ENCODE measurements around the gene GNB1L.

GRCh38 chr22:19784384-19785175, 70.1 kb downstream of the GNB1L start:
- TF ChIP-seq, protein P1, sequence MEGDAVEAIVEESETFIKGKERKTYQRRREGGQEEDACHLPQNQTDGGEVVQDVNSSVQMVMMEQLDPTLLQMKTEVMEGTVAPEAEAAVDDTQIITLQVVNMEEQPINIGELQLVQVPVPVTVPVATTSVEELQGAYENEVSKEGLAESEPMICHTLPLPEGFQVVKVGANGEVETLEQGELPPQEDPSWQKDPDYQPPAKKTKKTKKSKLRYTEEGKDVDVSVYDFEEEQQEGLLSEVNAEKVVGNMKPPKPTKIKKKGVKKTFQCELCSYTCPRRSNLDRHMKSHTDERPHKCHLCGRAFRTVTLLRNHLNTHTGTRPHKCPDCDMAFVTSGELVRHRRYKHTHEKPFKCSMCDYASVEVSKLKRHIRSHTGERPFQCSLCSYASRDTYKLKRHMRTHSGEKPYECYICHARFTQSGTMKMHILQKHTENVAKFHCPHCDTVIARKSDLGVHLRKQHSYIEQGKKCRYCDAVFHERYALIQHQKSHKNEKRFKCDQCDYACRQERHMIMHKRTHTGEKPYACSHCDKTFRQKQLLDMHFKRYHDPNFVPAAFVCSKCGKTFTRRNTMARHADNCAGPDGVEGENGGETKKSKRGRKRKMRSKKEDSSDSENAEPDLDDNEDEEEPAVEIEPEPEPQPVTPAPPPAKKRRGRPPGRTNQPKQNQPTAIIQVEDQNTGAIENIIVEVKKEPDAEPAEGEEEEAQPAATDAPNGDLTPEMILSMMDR (IDR thresholded peaks at IDR 0.05; ENCODE audit: low read length), result no peak
- no peak for TF ChIP-seq EZH2 (optimal IDR thresholded peaks at IDR 0.05; ENCODE audit: low read depth, low read length)
